Endodermal cell (in vitro differentiated cells): Measurements from ENCODE around the gene MAGEB3. TPM values are rescaled to one million over a fixed set of nuclear protein-coding genes. Genes with fewer than 3 reads are reported as not detected.

Source experiments
- DNase-seq: peaks from one replicate; pipeline ENCODE4 v3.0.0-alpha.2; 2017
- H3K27ac ChIP-seq: 2 replicates; pipeline ENCODE4 v1.5.1; 2013; ENCODE audit warnings: mild to moderate bottlenecking, low read depth, low read length, moderate library complexity
- H3K27me3 ChIP-seq: 2 replicates; pipeline ENCODE4 v1.6.1; 2013; ENCODE audit warnings: mild to moderate bottlenecking, low read length, moderate library complexity; ENCODE audit not compliant: insufficient read depth, control insufficient read depth, poor library complexity, severe bottlenecking
- H3K36me3 ChIP-seq: 2 replicates; pipeline ENCODE4 v1.7.0; 2013; ENCODE audit warnings: mild to moderate bottlenecking, low read length, moderate library complexity; ENCODE audit not compliant: control insufficient read depth, insufficient read depth
- H3K4me1 ChIP-seq: one replicate; pipeline ENCODE4 v1.7.0; 2013; ENCODE audit warnings: low read length; ENCODE audit not compliant: control insufficient read depth, insufficient read depth
- H3K4me3 ChIP-seq: 2 replicates; pipeline ENCODE4 v1.5.1; 2013; ENCODE audit warnings: mild to moderate bottlenecking, low read length, moderate library complexity
- H3K9ac ChIP-seq: 2 replicates; pipeline ENCODE4 v1.6.1; 2013; ENCODE audit warnings: mild to moderate bottlenecking, low read length, moderate library complexity; ENCODE audit not compliant: poor library complexity, severe bottlenecking; ENCODE audit errors: extremely low read depth
- H3K9me3 ChIP-seq: 2 replicates; pipeline ENCODE4 v1.6.1; 2013; ENCODE audit warnings: mild to moderate bottlenecking, low read length, moderate library complexity; ENCODE audit not compliant: control insufficient read depth
- H3K27ac Mint-ChIP-seq: 2 replicates; pipeline ENCODE4 v1.8.0; 2020; ENCODE audit warnings: mixed read lengths
- H3K27me3 Mint-ChIP-seq: 2 replicates; pipeline ENCODE4 v1.8.0; 2021; ENCODE audit warnings: mild to moderate bottlenecking, mixed read lengths; ENCODE audit not compliant: insufficient read depth
- H3K36me3 Mint-ChIP-seq: 2 replicates; pipeline ENCODE4 v1.8.0; 2020; ENCODE audit warnings: low read depth, mixed read lengths
- H3K4me1 Mint-ChIP-seq: 2 replicates; pipeline ENCODE4 v1.8.0; 2020; ENCODE audit warnings: mixed read lengths
- H3K4me3 Mint-ChIP-seq: 2 replicates; pipeline ENCODE4 v1.8.0; 2020; ENCODE audit warnings: mild to moderate bottlenecking, moderate library complexity, mixed read lengths
- H3K9me3 Mint-ChIP-seq: 2 replicates; pipeline ENCODE4 v1.8.0; 2020; ENCODE audit warnings: mild to moderate bottlenecking, mixed read lengths
- WGBS, 2 experiments: methylation state at CpG; one replicate each; pipeline versions ENCODE4 v1.1.5 to v1.1.7; 2013; ENCODE audit warnings: missing lambda C conversion rate in 2 of 2, mixed read lengths in 1 of 2; ENCODE audit not compliant: insufficient coverage in 1 of 2, insufficient read length in 1 of 2; 5-methylcytosine and 5-hydroxymethylcytosine counted together
- total RNA-seq, 2 donors: library from RNA; stranded (reverse); fragmentation: NEBNext Ultra II Directional in 1 of 2; extraction: Animal tissue kit (Norgen Biotek cat#: 25700) in 1 of 2; gene quantifications; 2 replicates in 1 of 2; 3 replicates in 1 of 2; pipeline ENCODE4 v1.2.1, GENCODE V29; 2021
- TF ChIP-seq, protein P1 (sequence below): fragments of 200-600 bp; sonication (generic); conservative IDR thresholded peaks from 2 replicates; pipeline ENCODE4 v1.5.0; 2021; ENCODE audit warnings: antibody characterized with exemption, mild to moderate bottlenecking

The MAGEB3 gene
- total RNA-seq, 2 donors from 2014 or later, result not detected

DNA sequence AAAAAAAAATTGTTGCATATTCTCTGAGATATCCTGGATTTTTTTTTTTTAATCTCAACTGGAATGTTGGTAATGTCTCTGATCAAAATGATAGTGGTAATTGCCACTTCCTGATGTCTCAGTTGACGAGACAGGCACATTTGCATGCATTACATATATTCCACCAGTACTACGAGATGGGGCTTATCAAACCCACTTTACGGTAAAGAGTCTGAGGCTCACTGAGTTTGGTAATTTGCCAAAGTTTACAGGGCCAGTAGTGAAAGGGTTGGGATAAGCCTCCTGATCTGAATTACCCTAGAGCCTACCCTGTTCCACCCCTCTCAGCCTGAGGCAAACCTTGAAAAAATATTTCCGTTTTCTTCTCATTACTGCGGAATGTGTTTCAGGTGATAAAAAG, 9.8 kb upstream of the MAGEB3 start:
- Mint-ChIP-seq H3K9me3 (peaks cover 11% of the 10 kb centered on the region), H3K27me3 (peaks cover 39% of the 10 kb centered on the region), H3K27ac (no peak overlapping the region), H3K4me1 (peaks cover 45% of the 10 kb centered on the region), H3K36me3 (peaks cover 3% of the 10 kb centered on the region), H3K4me3 (no peak overlapping the region)
- H3K36me3 ChIP-seq, result no peaks in the 10 kb centered on the region
- H3K27ac ChIP-seq, result no peak overlapping the region
- no peaks in the 10 kb centered on the region for H3K27me3 ChIP-seq
- no peak for DNase-seq
- H3K4me3 ChIP-seq, result no peak overlapping the region
- peaks cover 3% of the 10 kb centered on the region for H3K4me1 ChIP-seq
- WGBS, 2 experiments, result 82 to 92% methylated on average over 2 to 5 of the region's 5 CpGs
- H3K9me3 ChIP-seq, result no peaks in the 10 kb centered on the region
- TF ChIP-seq, protein P1, sequence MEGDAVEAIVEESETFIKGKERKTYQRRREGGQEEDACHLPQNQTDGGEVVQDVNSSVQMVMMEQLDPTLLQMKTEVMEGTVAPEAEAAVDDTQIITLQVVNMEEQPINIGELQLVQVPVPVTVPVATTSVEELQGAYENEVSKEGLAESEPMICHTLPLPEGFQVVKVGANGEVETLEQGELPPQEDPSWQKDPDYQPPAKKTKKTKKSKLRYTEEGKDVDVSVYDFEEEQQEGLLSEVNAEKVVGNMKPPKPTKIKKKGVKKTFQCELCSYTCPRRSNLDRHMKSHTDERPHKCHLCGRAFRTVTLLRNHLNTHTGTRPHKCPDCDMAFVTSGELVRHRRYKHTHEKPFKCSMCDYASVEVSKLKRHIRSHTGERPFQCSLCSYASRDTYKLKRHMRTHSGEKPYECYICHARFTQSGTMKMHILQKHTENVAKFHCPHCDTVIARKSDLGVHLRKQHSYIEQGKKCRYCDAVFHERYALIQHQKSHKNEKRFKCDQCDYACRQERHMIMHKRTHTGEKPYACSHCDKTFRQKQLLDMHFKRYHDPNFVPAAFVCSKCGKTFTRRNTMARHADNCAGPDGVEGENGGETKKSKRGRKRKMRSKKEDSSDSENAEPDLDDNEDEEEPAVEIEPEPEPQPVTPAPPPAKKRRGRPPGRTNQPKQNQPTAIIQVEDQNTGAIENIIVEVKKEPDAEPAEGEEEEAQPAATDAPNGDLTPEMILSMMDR, result no peak
- no peak overlapping the region for H3K9ac ChIP-seq

DNA sequence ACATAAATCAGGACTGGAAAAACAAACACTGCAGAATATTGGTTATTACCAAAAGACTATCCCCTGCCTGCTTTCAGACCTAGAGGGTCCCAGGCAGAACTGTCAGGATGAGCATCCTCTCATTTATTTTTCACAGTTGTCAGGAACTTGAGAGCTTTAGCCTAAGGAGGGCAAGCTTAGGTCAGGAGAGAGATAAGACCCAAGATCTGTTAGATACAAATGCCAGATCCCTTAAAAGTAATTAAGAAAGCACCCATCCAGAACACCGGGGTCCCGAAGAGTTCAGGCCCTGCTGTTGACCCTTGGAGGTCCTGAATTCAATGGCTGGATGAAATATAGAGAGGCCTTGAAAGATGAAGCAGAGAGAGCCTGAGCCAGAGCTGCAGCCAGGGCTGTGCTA, 5.9 kb upstream of the MAGEB3 start:
- no peak overlapping the region for H3K4me3 Mint-ChIP-seq
- no peak for DNase-seq

GRCh38 chrX:30228526-30228925, 1.9 kb upstream of the MAGEB3 start:
- no peak overlapping the region for H3K9ac ChIP-seq
- H3K4me1 ChIP-seq, result peaks cover 7% of the 10 kb centered on the region
- H3K36me3 ChIP-seq, result no peaks in the 10 kb centered on the region
- Mint-ChIP-seq H3K36me3 (no peaks in the 10 kb centered on the region), H3K27ac (peak overlapping the region; percentile 68), H3K4me1 (peaks cover 27% of the 10 kb centered on the region), H3K27me3 (no peaks in the 10 kb centered on the region), H3K4me3 (no peak overlapping the region), H3K9me3 (no peaks in the 10 kb centered on the region)
- H3K9me3 ChIP-seq, result no peaks in the 10 kb centered on the region
- no peak overlapping the region for H3K27ac ChIP-seq
- H3K27me3 ChIP-seq, result no peaks in the 10 kb centered on the region
- peak; percentile 80 for DNase-seq
- no peak overlapping the region for H3K4me3 ChIP-seq
- TF ChIP-seq, protein P1, result no peak
- 8% methylated on average over 1 of the region's 1 CpG; no CpG with 5 or more reads in 1 of the 2 experiments for WGBS, 2 experiments

More for the DNA sequence above, 5.9 kb upstream of the MAGEB3 start:
- H3K9me3 Mint-ChIP-seq, result no peaks in the 10 kb centered on the region
- Histone ChIP-seq H3K4me1 (peaks cover 7% of the 10 kb centered on the region), H3K36me3 (no peaks in the 10 kb centered on the region), H3K4me3 (no peak overlapping the region), H3K9me3 (no peaks in the 10 kb centered on the region), H3K27ac (no peak overlapping the region), H3K9ac (no peak overlapping the region), H3K27me3 (no peaks in the 10 kb centered on the region)
- no peaks in the 10 kb centered on the region for H3K36me3 Mint-ChIP-seq
- 92% methylated on average over 2 of the region's 2 CpGs; no CpG with 5 or more reads in 1 of the 2 experiments for WGBS, 2 experiments
- TF ChIP-seq, protein P1, result no peak
- H3K27me3 Mint-ChIP-seq, result peaks cover 8% of the 10 kb centered on the region
- H3K27ac Mint-ChIP-seq, result no peak overlapping the region
- peaks cover 39% of the 10 kb centered on the region for H3K4me1 Mint-ChIP-seq
